GM18526 (cell line): ENCODE data around the gene SNX20.

Source experiments
- POLR2A ChIP-seq: IDR thresholded peaks from 3 replicates; pipeline ENCODE4 v1.6.1; 2011; ENCODE audit not compliant: insufficient read length; ENCODE audit errors: extremely low read depth

SNX20 gene

DNA sequence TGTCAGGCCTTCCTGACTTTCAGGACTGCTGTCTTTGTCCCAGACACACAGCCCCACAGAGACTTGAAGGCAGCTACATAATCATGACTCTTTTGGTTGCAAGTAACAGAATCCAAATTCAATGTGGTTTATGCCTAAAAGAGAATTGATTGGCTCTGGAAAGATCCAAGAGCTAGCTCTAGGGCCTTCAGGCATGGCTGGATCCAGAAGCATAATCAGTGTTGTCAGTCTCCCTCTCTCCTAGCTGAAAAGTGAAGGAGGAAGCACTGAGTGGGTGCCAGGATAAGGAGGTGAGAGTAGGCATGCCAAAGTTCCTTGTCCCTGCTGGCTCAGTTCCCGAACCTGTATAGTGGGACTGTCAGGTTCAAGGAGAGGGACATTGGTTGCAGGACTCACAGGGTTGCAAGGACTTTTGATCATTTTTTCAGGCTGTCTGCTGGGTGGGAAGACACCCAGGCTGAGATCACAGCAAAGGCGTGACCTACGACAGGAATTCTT is 25.5 kb downstream of the SNX20 start:
- no peak for TF ChIP-seq POLR2A

DNA sequence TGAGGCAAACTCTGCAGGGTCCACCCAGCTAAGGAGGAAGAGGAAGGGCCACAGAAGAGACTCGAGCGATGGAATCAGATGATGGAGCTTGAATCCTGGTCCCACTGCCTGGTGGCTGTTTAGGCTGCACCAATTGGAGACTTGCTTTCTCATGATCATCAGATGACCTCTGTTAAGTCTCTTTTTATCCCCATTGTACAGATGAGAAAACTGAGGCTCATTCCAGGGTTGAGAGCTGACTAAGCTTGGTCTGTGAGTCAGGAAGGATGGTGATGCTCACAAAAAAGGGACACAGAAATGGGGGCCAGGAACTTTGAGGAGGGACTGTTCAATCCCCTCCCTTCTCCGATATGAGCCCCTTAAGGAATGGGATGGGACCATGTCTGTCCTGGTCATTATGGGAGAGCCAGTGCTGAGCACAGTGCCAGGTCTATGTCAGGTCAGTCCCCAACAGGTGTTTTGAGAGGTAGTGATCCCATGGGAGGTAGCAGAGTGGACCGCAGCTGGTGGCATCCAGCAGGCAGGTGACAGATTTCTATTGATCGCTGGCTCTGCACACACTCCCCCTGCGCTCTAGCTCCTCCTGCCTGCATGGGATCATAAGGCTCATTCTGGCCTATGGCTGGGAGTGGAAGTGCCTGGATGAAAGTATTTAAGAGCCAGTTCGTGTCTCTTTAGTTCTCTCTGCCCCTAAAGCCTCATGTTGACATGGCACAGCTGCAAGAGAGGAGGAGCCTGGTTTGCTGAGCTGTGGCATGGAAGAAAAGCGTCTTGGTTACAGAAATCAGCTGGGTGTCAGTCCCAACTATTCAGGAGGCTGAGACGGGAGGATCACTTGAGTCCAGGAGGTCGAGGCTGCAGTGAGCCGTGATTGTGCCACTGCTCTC is 27.2 kb downstream of the SNX20 start:
- no peak for TF ChIP-seq POLR2A

DNA sequence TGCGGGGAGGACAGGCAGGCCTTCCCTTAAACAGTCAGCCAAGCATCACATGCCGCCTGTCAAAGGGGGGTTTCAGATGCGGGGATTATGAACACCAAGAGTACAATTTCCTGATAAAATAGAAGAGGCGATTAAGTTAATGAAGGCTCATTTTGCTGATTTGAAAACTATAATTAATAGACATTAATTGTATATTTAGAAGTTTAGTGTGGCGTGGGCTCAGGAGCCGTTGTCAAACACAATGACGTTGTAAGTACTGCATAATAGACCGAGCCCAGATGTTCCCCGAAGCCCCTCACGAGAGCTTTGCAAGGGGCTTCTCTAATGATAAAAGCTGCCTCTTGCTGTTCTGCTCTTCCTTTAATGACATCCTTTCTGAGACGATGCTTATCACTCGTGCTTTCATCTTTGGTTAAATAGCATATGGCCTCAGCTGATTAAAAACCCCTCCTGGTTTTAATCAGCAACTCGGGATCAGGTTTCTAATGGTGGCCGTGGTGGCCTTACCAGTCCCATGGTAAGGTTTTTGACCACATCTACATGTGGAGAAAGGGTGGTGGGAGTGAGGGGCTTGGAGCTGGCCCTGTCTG is 28.2 kb downstream of the SNX20 start:
- no peak for TF ChIP-seq POLR2A

DNA sequence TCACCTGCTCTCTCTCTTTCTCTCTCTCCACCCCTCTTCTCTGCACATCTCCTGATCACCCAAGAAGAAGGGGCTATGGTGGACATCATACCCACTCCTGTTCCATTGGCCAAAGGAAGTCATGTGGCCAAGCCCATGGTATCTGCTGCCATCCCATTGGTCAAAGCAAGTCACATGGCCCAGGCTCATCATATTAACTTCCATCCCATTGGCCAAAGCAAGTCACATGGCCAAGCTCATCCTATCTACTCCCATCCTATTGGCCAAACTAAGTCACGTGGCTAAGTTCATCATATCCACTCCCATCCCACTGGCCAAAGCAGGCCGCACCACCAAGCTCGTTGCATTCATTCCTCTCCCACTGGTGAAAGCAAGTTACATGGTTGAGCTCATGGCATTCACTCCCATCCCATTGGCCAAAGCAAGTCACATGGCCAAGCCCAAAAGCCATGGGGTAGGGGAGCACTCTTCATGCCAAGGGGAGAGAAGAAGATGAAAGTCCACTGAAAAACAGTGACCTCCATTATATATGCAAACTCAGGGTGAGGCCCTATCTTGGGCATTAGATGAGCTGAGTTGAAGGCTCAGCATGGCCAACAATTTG is 29.2 kb downstream of the SNX20 start:
- TF ChIP-seq POLR2A: no peak

DNA sequence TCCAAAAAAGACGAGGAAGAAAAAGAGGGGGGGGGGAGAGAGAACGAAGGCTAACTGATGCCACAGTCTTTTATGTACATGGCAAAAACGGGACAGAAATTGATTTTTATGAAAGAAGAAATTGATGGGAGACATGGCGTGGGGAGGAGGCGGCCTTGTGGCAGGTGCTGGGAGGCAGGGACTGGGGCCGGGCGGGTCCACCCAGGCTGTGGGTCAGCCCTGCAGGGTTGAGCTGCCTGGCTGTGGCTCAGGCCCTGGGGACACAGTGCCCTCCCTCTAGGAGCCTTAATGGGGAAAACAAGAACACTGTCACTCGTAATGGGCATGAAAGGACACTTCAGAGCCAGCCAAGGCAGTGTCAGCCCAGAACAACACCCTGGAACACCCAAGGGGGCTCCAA is 34.8 kb downstream of the SNX20 start:
- no peak for TF ChIP-seq POLR2A

DNA sequence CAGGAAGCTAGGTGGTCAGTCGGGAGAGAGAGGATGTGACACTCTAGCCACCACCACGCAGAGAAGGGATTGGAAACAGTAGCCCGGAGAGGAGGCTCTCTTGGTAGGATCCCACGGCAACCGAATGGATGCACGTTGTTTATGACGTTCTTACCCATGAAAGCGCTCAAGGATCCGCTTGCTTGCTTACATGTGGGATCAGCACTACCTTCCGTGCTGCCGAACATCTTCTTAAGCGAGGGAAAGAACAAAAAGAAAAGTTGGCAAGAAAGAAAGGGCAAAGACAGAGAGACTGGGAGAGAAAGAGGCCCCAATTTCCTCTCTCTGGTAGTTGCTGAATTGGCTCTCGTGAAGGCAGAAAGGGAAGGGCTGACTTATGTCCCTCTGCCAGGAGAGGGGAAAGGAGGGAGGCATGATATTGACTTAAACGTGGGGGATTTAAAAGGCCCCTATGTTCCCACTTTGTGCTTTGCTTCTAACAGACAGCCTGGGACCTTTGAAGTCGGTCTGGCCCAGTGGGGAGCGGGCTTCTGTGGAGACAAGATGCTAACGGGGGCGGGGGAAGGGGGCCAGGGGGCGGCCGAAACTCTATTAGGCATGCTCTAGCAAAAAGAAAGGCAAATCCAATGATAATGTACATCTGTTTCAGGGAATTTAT is 35.4 kb downstream of the SNX20 start:
- no peak for TF ChIP-seq POLR2A

DNA sequence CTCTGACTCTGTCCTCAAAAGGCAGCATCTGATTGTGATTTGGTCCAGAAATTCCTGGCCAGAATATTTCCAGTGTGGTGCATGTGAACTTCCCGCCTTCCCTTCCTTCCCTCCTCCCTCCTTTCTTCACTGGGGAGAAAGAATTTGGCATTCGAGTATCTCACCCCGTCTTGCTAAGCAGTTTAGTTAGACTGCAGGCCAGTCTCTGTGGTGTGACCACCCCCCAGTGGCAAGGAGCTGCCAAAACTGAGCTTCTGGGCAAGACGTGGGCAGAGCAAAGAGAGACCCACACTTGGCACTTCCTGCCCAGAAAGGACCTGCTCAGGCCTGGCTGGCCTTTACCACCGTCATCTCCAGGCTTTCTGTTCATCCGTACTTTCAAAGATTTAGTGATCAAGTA is 36.4 kb downstream of the SNX20 start:
- TF ChIP-seq POLR2A: no peak

DNA sequence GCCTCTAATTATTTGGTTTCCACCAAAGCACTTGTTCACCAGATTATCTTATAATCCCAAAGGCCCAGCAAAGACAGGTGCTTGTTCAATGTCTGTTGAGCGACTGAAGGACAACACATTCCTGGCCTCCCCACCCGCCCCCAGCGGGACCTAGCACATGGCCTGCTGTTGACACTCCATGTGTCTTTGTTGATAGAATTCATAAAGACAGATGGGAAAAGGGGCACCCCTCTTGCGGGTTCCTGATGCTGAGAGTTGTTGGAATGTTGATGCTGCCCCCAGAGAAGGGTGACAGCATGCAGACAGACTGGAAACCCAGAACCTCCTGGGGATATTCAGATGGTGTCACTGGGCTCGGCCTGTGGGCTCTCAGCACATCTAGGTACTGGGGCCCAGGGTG is 36.9 kb downstream of the SNX20 start:
- TF ChIP-seq POLR2A: no peak

DNA sequence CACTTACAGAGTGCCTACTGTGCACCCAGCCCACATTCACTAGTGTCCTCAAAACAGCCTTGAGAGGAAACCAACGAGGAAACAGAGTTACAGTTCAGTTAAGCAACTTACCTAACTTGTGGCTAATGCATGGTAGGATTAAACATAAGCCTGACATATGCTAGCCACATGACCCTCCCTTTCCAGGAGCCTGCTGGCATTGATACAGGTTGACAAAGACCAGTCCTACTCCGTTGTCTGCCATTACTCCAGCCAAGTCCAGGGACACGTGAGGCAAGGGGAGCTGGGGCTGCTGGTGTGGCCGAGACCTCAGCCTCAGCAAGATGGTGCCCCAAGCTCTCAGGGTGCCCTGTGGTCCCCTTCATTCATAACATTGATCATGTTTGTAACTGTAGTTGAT is 37.9 kb downstream of the SNX20 start:
- no peak for TF ChIP-seq POLR2A

DNA sequence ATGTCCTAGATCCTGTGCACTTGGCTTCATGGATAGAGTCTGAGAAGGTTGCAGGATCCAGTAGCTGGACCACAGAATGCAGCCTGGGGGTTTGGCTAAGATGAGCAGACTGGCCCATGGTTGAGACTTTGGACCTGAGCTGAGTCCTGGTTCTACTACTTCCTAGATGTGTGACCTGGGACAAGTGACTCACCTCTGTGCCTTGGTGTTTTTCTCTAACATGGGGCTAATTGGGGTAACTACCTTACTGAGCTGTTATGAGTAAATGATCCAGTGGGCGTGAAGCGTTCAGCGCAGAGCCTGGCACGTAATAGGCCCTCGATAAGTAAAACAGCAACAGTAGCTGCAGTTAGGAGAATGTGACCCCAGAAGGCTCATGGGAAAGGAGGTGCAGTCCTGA is 38.8 kb downstream of the SNX20 start:
- TF ChIP-seq POLR2A: no peak

DNA sequence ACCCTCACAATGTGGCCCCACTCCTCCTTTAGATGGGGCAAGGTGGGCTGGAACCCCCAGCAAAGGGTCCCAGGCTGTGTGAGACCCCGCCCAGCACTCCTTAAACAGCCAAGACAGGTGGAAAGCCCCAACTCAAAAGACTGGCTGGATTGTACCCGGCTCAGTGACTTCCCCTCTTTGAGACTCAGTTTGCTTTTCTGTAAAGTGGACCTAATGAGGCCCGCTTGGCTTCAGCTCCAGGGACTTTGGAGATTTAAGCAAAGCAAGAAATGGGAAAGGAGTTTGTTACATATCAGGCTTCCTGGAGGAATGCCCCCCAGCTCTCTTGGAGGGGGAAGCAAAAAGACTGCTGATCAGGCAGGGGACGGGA is 39.3 kb downstream of the SNX20 start:
- TF ChIP-seq POLR2A: no peak

DNA sequence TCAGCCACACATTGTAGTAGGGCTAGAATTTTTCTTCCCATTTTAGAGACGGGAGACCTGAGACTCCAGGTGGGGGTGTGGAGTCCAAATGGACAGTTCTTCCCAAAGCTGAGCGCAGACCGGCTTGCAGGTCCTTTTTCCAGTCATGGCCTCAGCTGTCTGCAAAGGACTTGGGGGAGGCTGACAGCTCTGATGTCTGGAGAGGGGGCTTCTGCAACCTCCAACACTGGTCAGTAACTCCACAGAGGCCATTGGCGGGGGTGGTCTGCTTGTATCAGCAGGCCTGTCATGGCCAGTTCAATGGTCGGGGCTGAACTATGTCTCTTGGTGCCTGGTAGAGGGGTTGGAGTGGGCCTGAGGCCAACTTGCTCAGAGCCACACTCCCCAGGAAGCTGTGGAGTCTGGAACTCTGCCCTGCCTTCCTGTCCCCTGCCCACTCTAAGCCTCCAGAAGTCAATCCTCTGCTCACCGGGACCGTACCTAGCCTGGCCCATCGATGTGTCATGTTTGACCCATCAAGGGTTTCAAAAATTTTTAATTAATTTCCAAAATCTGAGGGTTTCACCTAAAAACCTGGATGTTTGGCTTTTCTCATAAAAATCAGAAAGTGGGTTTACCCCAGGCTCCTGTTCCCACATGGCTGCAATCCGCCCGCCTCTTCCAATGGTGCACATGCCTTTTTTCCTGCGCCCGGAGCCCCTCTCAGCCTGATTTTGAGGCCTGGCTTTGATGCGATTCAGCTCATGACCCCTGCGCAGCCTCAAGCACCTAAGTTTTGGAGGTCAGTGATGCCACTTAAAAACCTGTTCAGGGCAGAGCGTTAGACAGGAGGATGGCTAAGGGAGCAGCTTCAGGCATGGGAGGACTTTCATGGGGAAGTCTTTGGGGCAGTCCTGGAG is 39.9 kb downstream of the SNX20 start:
- no peak for TF ChIP-seq POLR2A

DNA sequence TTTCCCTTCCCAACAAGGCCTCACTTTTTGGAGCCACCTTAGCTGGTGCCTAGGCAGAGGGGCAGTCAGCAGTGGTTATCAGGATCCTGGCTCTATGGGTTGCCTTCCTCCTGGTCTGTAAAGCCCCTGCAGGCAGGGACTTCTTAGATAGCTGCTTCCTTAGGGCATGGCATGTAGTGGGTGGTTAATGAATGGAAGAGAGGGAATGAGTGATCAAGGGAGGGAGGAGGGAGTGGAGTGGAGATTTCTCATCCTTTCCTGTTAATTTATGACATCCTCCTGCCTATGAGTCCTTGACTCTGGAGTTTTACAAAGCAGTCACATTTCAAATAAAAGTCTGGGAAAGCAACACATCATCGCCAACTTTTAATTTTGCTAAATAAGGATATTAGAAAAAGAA is 40.7 kb downstream of the SNX20 start:
- no peak for TF ChIP-seq POLR2A

DNA sequence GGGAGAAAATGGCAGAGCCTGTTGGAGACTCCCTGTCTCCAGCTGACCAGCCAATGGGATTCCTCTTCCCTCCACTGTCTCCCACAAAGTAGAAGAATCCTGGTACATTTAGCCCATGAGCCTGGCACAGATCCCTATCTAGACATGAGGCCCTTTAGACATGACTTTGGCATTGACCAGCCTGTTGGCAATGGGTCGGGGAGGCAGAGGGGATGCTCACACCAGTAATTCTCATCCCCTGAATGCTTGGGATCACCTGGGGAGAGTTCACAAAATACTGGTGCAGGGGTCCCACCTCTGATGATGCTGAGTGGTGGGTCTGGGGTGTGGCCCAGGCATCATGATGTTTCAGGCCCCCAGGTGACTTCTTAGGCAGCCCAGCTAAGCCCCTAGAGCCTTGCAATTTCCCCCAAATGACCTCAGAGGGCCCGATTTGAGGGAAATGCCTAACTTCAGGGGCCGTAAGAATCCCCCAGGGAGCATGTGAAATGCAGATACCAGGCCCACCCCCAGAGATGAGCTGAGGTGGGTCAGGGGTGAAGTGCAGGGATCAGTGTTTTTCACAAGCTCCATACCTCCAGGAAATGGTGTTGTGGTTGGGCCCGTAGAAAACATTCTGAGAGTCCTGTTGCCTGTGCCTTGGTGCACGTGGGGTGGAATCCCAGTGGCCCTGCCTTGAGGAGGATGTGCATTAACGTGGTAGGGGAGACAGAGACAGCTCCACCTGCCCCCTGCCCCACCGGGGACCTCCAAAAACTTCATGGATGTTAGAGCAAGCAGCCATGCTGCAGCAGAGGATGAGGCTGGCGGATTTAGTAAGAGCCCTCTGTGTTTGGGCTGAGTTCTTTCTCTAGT is 42.1 kb downstream of the SNX20 start:
- no peak for TF ChIP-seq POLR2A
